Testis (tissue), 3 donors: ENCODE measurements around the gene SPON1. TPM values are rescaled to one million over a fixed set of nuclear protein-coding genes. Genes with fewer than 3 reads are reported as not detected.

Experiments
- DNase-seq: peaks from one replicate; pipeline ENCODE4 v3.0.0-alpha.2; 2019
- H3K27ac ChIP-seq, 2 donors: fragments of 200-600 bp; sonication (generic); one replicate each; pipeline ENCODE4 v1.5.1; 2019
- H3K27me3 ChIP-seq: fragments of 200-600 bp; sonication (generic); one replicate; pipeline ENCODE4 v1.5.1; 2019
- H3K36me3 ChIP-seq: fragments of 200-600 bp; sonication (generic); one replicate; pipeline ENCODE4 v1.5.1; 2017; ENCODE audit warnings: low read depth; ENCODE audit errors: missing control alignments
- H3K4me1 ChIP-seq: fragments of 200-600 bp; sonication (generic); one replicate; pipeline ENCODE4 v1.5.1; 2019
- H3K4me3 ChIP-seq, 2 donors: fragments of 200-600 bp; sonication (generic); one replicate each; pipeline ENCODE4 v1.5.1; 2017 to 2019
- H3K9me3 ChIP-seq: fragments of 200-600 bp; sonication (generic); one replicate; pipeline ENCODE4 v1.5.1; 2017
- CTCF ChIP-seq, 3 experiments: fragments of 450-650 bp in 2 of 3; fragments of 200-600 bp in 1 of 3; sonication (generic) in 1 of 3; IDR thresholded peaks; one replicate each; pipeline ENCODE4 v1.5.1; 2016 to 2019; ENCODE audit warnings: antibody characterized with exemption in 3 of 3, mild to moderate bottlenecking in 2 of 3, moderate library complexity in 1 of 3
- POLR2A ChIP-seq: fragments of 450-650 bp; IDR thresholded peaks from one replicate; pipeline ENCODE4 v1.6.1; 2017; ENCODE audit warnings: antibody characterized with exemption, mild to moderate bottlenecking, moderate library complexity
- WGBS, 2 donors: methylation state at CpG; one replicate each; pipeline ENCODE4 v1.1.5; 2018; 5-methylcytosine and 5-hydroxymethylcytosine counted together
- intact Hi-C: fragments of 100-400 bp; cut with DNase I; formaldehyde crosslinking; loops from one replicate; pipeline ENCODE4 v1.15.1; 2023; ENCODE audit warnings: low total_unique reads
- polyA plus RNA-seq: library from polyadenylated mRNA; stranded (reverse); fragments of 350-450 nt; fragmentation: Illumina TruSeq; extraction: RNeasy Lipid Tissue Mini Kit (QIAGEN cat#74804); gene quantifications from one replicate; pipeline ENCODE4 v1.2.3, GENCODE V29; 2014; ENCODE audit warnings: low read depth, low replicate concordance; ENCODE audit not compliant: insufficient read depth
- total RNA-seq, 2 donors: library from RNA; depleted of rRNA; stranded (reverse); fragments of >200 nt; gene quantifications; one replicate each; pipeline ENCODE4 v1.2.3, GENCODE V29; 2016

The SPON1 gene
- total and polyA plus RNA-seq, 3 donors from 2014 or later: 6.9 to 11.9 (median 7.6) TPM

DNA sequence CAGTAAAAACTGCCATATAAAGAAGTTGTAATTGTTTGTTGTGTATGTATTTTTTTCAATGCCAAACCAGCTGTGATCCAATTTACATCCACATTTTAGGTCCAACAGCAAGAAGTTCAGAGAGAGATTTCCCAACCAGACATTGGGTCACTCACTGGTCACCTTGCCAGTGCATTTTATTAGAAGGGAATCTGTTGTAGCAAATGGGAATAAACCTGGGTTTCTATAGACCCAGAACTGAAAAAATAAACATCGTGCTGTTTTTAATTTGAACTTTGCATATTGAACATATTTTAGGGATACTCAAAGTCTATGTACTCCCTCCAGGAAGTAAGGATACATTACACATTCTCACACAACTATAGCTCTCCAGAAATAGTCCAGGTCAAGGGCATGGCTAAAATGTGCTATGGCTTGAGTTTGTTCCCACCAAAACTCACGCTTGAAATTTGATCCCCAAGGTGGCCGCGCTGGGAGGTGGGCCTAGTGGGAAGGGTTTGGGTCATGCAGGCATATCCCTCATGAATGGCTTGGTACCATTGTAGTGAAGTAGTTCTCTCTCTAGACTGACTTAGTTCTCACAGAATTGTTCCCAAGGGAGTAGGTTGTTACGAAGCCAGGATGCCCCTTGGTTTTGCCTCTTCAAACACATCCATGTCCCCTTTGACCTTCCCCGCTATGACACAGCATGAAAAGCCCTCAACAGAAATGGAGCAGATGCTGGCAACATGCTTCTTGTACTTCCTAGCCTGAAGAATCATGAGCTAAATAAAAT, 305.5 kb downstream of the SPON1 start:
- no peaks in the 10 kb centered on the region for H3K27me3 ChIP-seq
- H3K27ac ChIP-seq: no peak overlapping the region
- no peak for DNase-seq
- 85 to 87% methylated on average over 6 of the region's 6 CpGs for WGBS, 2 donors
- TF ChIP-seq CTCF (IDR thresholded peaks at IDR 0.05) (no peak), POLR2A (no peak)
- intact Hi-C loops: no loop called here
- no peaks in the 10 kb centered on the region for H3K9me3 ChIP-seq
- no peak overlapping the region for H3K4me3 ChIP-seq
- H3K4me1 ChIP-seq: no peaks in the 10 kb centered on the region
- no peaks in the 10 kb centered on the region for H3K36me3 ChIP-seq

DNA sequence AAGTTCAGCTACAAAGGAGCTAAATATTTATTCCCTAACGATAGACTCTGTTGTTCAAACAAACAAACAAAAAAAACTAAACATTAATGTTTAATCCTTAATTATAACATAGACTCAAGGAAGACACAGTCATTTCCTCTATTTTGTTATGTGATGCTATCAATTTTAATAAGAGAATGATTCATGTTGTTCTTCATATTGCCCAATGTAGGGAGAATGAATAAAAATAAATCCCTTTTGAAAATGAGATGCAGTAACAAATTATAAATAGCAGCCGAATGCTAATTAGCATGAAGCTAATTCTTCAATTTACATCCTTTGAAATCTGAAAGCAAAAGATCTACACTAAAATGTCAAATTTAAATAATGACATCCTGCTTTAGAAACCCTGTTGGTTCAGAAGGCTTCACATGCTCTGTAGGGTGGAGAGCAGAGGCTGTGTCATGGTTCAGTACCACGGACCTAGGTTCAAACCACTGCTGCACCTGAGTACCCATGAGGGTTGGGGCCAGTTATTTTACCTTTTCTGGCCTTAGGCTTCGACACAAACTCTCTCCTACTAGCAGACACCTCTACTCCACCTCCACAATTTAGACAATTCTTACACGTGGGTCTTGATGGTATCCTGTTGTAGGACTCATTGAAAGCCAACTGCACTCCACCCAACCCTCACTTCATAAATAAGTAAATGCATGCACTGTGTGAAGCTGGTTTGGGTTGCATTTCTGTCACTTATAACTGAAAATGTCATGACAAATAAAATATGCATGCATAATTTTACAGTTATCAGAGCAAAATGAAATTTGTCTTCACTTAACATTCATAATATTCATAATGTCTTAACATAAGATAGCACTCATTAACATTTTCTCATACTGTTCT, 307.4 kb downstream of the SPON1 start:
- DNase-seq: no peak
- H3K4me3 ChIP-seq: no peak overlapping the region
- no peaks in the 10 kb centered on the region for H3K4me1 ChIP-seq
- TF ChIP-seq CTCF (IDR thresholded peaks at IDR 0.05) (no peak), POLR2A (no peak)
- intact Hi-C loops: no loop called here
- no peaks in the 10 kb centered on the region for H3K9me3 ChIP-seq
- H3K36me3 ChIP-seq: no peaks in the 10 kb centered on the region
- WGBS, 2 donors: 83 to 84% methylated on average over 5 of the region's 5 CpGs
- H3K27me3 ChIP-seq: no peaks in the 10 kb centered on the region
- no peak overlapping the region for H3K27ac ChIP-seq

DNA sequence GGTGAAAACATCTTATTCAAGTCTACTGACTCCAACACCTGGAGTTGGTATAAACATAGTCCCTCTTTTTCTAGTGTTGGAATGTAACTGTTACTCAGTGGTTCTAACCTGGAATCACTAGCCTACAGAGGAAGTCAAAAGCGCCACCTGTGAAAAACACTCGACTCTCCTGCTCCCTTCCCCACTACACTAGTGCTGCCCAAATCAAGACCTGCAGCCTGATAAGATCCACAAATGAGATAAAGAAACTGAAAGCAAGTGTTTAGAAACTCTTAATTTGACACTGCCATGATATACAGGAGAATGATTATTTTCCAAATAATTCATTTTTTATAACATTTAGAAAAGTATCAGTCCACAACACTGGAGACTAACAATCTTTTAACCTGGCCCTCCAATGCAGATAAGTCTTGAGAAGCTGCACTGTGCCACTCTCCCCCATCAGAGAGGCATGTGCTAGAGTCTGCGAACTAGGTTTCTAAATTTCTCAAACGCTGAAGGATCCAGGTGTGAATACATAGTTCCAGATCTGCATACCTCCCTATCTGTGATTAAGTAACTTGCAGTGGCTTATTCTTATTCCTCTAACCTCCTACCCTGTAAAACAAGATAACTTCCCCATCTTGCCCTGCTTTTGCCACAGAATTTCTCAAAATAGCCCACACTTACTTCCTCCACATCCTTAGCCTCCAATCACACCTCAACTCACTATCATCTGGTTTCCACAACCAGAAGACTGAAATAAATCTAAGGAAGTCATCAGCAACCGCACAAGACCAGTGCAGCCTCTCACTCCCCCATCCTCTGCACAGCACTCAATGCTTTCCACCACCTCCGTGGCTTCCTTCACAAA, 308.4 kb downstream of the SPON1 start:
- H3K36me3 ChIP-seq: no peaks in the 10 kb centered on the region
- no peak for DNase-seq
- no peak overlapping the region for H3K4me3 ChIP-seq
- TF ChIP-seq POLR2A: no peak
- no peak for TF ChIP-seq CTCF (IDR thresholded peaks at IDR 0.05)
- H3K9me3 ChIP-seq: no peaks in the 10 kb centered on the region
- intact Hi-C loops: no loop called here
- 60 to 64% methylated on average over 6 of the region's 6 CpGs for WGBS, 2 donors
- H3K27ac ChIP-seq: no peak overlapping the region
- no peaks in the 10 kb centered on the region for H3K4me1 ChIP-seq
- H3K27me3 ChIP-seq: no peaks in the 10 kb centered on the region

DNA sequence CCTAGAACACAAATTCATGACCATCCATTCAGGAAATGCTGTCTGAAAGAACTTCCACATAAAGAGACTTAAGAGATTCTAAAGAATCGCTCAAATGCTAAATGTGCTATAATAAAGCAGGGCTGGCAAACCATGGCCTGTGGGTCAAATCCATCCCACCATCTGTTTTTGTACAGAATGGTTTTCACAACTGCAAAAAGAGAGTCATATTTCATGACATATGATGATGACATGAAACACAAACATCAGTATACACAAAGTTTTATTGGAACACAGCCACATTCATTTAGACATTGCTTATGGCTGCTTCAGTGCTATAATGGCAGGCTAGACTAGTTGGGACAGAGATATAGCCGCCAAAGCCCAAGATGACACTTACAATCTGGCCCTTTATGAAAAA, 311.4 kb downstream of the SPON1 start:
- 86 to 100% methylated on average over 2 of the region's 2 CpGs for WGBS, 2 donors

More for the DNA sequence above, 311.4 kb downstream of the SPON1 start:
- Histone ChIP-seq H3K4me1 (no peaks in the 10 kb centered on the region), H3K4me3 (no peak overlapping the region), H3K27me3 (no peaks in the 10 kb centered on the region), H3K27ac (no peak overlapping the region), H3K36me3 (no peaks in the 10 kb centered on the region), H3K9me3 (no peaks in the 10 kb centered on the region)
- intact Hi-C loops: no loop called here
- DNase-seq: no peak
- TF ChIP-seq POLR2A (no peak), CTCF (IDR thresholded peaks at IDR 0.05) (no peak)
